Calu3 (cell line): ENCODE results near the gene TAS2R19. TPM values are rescaled to one million over a fixed set of nuclear protein-coding genes. Genes with fewer than 3 reads are reported as not detected.
"Not testable (repeated sequence)": the region's sequence is repeated elsewhere in the genome, so short reads cannot be mapped to it uniquely, and the experiment has no call there.

ENCODE experiments used
- BruUV-seq: library from RNA; stranded (reverse); fragments of 400-500 nt; replicated peaks from 2 replicates; lab custom pipeline; 2021; lab: Mats Ljungman, UMichigan
- CTCF ChIA-PET: fragments of 300-600 bp; sonication (Branson Sonifier 250); formaldehyde crosslinking; loops from one replicate; lab custom pipeline; 2022; ENCODE audit warnings: antibody characterized with exemption; lab: Charles Lee
- DNase-seq: peaks from one replicate; pipeline ENCODE4 v3.0.0; 2022
- H3K27ac Mint-ChIP-seq: one replicate; pipeline ENCODE4 v1.8.0; 2022; ENCODE audit warnings: mixed read lengths; ENCODE audit not compliant: unreplicated experiment
- H3K27me3 Mint-ChIP-seq: one replicate; pipeline ENCODE4 v1.8.0; 2022; ENCODE audit warnings: mixed read lengths; ENCODE audit not compliant: unreplicated experiment
- H3K36me3 Mint-ChIP-seq: one replicate; pipeline ENCODE4 v1.8.0; 2022; ENCODE audit warnings: mild to moderate bottlenecking, moderate library complexity, mixed read lengths; ENCODE audit not compliant: insufficient read depth, unreplicated experiment
- H3K4me1 Mint-ChIP-seq: one replicate; pipeline ENCODE4 v1.8.0; 2022; ENCODE audit warnings: mild to moderate bottlenecking, low read depth, mixed read lengths; ENCODE audit not compliant: unreplicated experiment
- H3K4me3 Mint-ChIP-seq: one replicate; pipeline ENCODE4 v1.8.0; 2022; ENCODE audit warnings: mild to moderate bottlenecking, low read depth, moderate library complexity, mixed read lengths; ENCODE audit not compliant: unreplicated experiment
- H3K9me3 Mint-ChIP-seq: one replicate; pipeline ENCODE4 v1.8.0; 2022; ENCODE audit warnings: low read depth, mixed read lengths; ENCODE audit not compliant: unreplicated experiment
- intact Hi-C: fragments of 100-400 bp; cut with micrococcal nuclease; formaldehyde crosslinking; loops from one replicate; pipeline ENCODE4 v1.10.0; 2022; ENCODE audit not compliant: unreplicated experiment
- total RNA-seq: library from RNA; stranded (reverse); gene quantifications from 2 replicates; pipeline ENCODE4 v1.2.3, GENCODE V29; 2022
- TF ChIP-seq, protein P1 (sequence below): fragments of 200-600 bp; IDR thresholded peaks from one replicate; pipeline ENCODE4 v1.8.0; 2022; ENCODE audit warnings: antibody characterized with exemption; ENCODE audit not compliant: unreplicated experiment

TAS2R19 gene
- total RNA-seq, 1 experiment from 2014 or later: 3.2 TPM

DNA sequence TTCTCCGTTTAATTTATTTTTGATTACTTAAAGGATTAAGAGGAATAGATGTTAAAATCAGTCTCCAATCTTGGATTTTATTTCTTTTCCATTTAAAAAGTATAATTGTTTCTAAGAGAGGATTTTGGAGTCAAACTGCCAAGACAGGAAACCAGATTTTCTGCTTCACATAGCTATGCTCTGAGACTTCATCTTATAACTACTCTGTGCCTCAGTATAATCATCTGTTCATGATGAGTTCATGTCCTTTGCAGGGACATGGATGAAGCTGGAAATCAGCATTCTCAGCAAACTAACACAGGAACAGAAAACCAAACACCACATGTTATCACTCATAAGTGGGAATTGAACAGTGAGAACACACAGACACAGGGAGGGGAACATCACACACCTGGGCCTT, 17.7 kb upstream of the TAS2R19 start:
- CTCF ChIA-PET: interaction anchor here (0.6 kb wide), 1 partner anchor 445 kb away, joined by 3 read pairs; no protein-coding TSS in a partner anchor
- intact Hi-C loops: no loop called here
- Mint-ChIP-seq H3K27me3 (no peaks in the 10 kb centered on the region), H3K4me3 (no peak overlapping the region), H3K4me1 (no peaks in the 10 kb centered on the region), H3K36me3 (no peaks in the 10 kb centered on the region), H3K9me3 (no peaks in the 10 kb centered on the region), H3K27ac (no peak overlapping the region)
- TF ChIP-seq, protein P1, sequence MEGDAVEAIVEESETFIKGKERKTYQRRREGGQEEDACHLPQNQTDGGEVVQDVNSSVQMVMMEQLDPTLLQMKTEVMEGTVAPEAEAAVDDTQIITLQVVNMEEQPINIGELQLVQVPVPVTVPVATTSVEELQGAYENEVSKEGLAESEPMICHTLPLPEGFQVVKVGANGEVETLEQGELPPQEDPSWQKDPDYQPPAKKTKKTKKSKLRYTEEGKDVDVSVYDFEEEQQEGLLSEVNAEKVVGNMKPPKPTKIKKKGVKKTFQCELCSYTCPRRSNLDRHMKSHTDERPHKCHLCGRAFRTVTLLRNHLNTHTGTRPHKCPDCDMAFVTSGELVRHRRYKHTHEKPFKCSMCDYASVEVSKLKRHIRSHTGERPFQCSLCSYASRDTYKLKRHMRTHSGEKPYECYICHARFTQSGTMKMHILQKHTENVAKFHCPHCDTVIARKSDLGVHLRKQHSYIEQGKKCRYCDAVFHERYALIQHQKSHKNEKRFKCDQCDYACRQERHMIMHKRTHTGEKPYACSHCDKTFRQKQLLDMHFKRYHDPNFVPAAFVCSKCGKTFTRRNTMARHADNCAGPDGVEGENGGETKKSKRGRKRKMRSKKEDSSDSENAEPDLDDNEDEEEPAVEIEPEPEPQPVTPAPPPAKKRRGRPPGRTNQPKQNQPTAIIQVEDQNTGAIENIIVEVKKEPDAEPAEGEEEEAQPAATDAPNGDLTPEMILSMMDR: no peak
- BruUV-seq: no TSS peak
- DNase-seq: no peak

DNA sequence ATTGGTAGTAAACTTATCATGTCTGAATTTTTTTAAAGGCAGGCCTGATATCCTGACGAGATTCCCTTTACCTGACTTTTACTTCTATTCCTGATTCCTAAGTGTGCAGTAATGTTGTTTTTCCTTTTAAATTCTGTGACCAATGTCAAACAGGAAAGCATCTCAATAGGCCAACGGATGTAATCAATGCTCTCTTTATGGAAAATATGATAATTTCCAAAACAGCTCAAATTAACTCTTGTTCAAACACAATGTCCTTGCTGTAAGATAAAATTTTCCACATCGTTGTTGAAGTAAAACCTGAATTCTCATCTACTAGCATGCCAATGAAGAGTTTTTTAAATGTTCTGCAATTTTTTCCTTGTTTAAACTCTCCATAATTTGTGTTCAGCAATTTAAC, 16.8 kb upstream of the TAS2R19 start:
- no peaks in the 10 kb centered on the region for H3K27me3 Mint-ChIP-seq
- CTCF ChIA-PET: no interaction called here
- H3K36me3 Mint-ChIP-seq: no peaks in the 10 kb centered on the region
- BruUV-seq: no TSS peak
- DNase-seq: no peak
- intact Hi-C loops: loop anchor here (1.0 to 5.0 kb wide), 2 partner anchors 26 to 43 kb away; no protein-coding TSS in a partner anchor
- no peaks in the 10 kb centered on the region for H3K4me1 Mint-ChIP-seq
- no peak overlapping the region for H3K27ac Mint-ChIP-seq
- no peak overlapping the region for H3K4me3 Mint-ChIP-seq
- TF ChIP-seq, protein P1: no peak
- H3K9me3 Mint-ChIP-seq: no peaks in the 10 kb centered on the region

DNA sequence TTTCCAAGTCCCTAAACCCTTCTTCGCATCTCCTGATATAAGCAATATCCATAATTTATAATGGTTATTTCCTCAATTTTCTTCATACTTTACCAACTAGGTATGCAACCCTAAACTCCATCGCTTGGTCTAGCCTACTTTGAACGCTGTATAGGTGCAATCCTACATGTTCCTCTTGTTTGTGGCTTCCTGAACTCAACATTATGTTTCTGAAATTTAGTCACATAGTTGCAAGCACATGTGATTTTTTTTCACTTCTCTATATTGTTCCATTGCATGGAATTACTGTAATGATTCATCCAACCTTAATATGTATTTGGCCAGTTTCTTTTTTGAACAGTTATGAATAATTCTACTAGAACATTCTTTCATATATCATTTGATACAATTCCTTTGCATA, 11.5 kb upstream of the TAS2R19 start:
- CTCF ChIA-PET, intact Hi-C loops, H3K36me3 Mint-ChIP-seq, H3K4me1 Mint-ChIP-seq, H3K27me3 Mint-ChIP-seq, DNase-seq, H3K4me3 Mint-ChIP-seq, BruUV-seq, H3K9me3 Mint-ChIP-seq, H3K27ac Mint-ChIP-seq: not testable (repeated sequence)

DNA sequence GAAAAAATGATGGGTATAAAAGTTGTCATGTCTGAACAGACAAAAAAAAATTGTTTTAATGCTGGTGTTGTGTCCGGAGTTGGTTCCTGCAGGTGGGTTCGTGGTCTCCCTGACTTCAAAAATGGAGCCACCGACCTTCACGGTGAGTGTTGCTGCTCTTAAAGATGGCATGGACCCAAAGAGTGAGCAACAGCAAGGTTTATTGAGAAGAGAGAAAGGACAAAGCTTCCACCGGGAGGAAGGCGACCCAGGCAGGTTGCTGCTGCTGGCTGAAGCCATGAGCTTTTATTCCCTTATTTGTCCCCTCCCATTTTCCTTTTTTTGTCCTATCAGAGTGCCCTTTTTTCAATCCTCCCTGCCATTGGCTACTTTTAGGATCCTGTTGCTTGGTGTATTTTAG, 8.9 kb upstream of the TAS2R19 start, which contains the start of gene TAS2R31:
TAS2R31 (minus strand) TSS at position 101 of the 400 bp plus-strand sequence; CDS start at position 29, 72 bp downstream.
- TF ChIP-seq, protein P1: no peak
- Mint-ChIP-seq H3K4me3 (no peak within 1 kb of the TSS), H3K27me3 (no peaks in the 10 kb centered on the region), H3K4me1 (no peaks in the 10 kb centered on the region), H3K27ac (no peak within 1 kb of the TSS), H3K36me3 (no peaks in the 10 kb centered on the region), H3K9me3 (peaks cover 3% of the 10 kb centered on the region)
- CTCF ChIA-PET: no interaction called here
- intact Hi-C loops: loop anchor here (2.0 kb wide), 1 partner anchor 67 kb away; no protein-coding TSS in a partner anchor
- no peak for DNase-seq
- BruUV-seq: no TSS peak

DNA sequence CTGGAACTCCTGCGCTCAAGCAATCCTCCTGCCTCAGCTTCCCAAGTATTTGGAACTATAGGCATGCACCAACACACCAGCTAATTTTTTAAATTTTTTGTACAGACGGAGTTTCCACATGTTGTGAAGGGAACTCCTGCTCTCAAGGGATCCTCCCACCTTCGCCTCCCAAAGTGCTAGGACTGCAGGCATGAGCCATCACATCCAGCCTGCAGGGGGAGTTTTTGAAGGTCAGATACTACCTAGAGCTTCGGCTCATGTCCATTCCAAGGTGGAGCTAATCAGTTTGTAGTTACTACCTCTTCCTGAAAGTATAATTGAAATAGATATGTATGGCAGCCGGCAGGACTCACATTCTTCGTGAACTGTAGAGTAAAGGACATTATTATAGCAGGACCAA, 3.7 kb upstream of the TAS2R19 start:
- CTCF ChIA-PET: interaction anchor here (1.1 kb wide), 1 partner anchor 101 kb away, joined by 3 read pairs; no protein-coding TSS in a partner anchor
- H3K4me3 Mint-ChIP-seq: no peak overlapping the region

More for the DNA sequence above, 3.7 kb upstream of the TAS2R19 start:
- TF ChIP-seq, protein P1: no peak
- no peak overlapping the region for H3K27ac Mint-ChIP-seq
- H3K36me3 Mint-ChIP-seq: no peaks in the 10 kb centered on the region
- no peak for DNase-seq
- peaks cover 5% of the 10 kb centered on the region for H3K9me3 Mint-ChIP-seq
- H3K27me3 Mint-ChIP-seq: no peaks in the 10 kb centered on the region
- intact Hi-C loops: no loop called here
- BruUV-seq: no TSS peak
- H3K4me1 Mint-ChIP-seq: no peaks in the 10 kb centered on the region
